HG02571 (cell line): ENCODE results near the gene GLIS2.

Source experiments
- ATAC-seq: cut with Tn5 transposase; IDR thresholded peaks from one replicate; pipeline ENCODE4 v1.9.1; 2021; ENCODE audit warnings: mild to moderate bottlenecking, moderate library complexity; ENCODE audit not compliant: unreplicated experiment

The GLIS2 gene

DNA sequence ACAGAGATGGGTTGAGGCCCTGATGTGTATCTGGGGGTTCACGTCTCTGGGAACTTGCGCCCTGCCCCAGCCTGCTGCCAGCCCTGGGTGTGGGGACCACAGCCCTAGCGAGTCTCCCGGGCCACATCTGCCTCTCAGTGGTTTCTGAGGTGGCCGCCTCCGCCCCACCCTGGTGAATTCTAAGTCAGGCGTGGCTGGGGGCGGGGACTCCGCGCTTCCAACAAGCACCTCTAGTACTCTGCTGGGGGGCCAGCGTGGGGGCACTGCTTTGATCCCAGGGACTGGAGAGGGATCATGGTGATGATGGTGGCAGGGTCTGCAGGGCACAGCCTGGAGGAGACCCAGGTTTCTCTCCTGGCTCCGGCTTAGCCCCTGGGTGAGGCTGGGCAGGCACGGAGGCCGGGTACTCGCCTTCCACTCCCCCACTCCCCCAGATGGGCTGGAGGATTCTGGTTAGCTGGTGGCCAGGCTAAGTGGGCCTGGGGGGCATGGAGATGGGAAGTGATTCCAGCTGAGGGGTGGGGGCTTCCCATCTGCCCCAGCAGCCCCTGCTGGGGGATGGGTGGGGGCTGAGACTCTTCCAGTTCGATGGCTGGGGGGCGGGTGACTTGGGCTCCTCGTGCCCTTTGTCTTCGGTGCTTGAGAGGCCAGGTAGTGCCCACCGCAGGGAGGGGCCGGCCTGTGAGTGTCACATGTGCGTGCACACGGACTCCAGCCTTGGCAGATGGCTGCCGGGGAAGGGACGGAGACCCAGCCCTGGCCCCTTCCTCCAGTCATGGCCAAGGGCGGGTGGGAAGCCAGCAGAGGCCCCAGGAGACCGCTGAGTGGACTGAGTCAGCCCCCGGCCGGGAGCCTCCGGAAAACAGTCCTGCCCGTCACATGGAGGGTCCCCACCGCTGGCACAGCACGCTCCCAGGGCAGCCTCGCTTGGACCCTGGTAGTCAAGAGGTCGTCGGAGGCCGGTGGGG, 3.9 kb downstream of the GLIS2 start:
- ATAC-seq: no peak

DNA sequence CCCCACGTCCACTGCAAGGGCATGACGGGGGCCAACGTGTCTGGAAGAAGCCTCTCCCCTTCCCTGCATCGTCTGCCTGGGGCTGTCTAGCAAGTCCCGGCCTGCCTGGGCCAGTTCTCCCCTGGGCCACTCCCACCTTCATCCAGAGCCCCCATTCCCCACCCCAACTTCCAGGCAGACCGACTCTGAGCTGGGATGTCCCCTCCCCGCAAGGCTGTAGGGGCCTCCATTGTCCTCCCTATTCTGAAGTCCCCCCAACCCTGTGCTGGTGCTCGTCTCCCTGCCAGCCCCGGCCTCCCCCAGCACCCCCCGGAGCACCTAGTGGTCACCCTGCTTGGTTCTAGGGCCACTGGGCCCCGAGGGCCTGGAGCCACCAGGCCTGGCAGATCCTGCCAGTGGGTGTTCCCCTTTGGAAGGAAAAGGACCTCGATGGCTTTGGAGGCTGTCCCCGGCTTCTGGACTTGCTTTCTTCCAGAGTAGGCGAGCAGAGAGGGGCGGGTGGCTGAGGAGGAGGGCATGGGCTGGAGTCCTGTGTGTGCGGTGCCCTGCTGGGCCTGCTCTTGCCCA, 4.8 kb downstream of the GLIS2 start:
- ATAC-seq: no peak

DNA sequence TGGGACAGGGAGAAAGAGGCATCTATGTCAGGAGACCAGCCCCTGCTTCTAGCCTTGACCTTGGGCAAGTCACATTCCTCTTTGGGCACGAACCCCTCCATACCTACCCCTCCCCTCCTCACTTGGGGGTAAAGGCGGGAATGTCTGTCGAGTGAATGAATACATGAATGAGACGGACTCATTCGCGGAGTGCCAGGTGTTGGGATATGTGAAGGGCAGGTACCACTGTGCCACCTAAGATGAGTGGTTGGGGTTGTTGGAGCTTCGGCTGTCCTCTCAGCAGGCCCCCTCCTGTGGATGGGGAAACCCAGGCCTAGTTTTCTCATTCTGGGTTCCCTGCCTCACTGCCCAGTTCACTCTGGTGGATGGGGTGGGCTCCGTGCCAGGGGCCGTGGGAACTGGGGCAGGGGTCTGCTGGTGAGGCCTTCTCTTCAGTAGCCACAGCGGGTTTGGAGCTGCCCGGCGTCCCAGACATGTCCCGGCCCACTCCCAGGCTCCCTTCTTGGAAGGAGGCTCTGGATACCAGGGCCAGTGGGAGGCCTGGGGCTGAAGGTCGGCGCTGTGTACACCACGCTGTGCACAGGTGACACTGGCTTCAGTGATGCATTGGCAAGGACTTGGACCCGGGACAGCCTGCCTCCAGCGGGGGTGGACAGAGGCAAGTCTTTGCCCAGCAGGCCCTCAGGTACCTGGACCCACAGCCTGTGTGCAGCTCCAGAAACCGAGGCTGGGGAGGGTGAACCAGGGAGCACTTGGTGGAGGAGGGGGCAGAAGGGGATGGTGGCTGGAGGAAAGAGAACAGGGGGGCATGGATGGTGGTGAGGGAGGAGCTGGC, 5.6 kb downstream of the GLIS2 start:
- no peak for ATAC-seq

DNA sequence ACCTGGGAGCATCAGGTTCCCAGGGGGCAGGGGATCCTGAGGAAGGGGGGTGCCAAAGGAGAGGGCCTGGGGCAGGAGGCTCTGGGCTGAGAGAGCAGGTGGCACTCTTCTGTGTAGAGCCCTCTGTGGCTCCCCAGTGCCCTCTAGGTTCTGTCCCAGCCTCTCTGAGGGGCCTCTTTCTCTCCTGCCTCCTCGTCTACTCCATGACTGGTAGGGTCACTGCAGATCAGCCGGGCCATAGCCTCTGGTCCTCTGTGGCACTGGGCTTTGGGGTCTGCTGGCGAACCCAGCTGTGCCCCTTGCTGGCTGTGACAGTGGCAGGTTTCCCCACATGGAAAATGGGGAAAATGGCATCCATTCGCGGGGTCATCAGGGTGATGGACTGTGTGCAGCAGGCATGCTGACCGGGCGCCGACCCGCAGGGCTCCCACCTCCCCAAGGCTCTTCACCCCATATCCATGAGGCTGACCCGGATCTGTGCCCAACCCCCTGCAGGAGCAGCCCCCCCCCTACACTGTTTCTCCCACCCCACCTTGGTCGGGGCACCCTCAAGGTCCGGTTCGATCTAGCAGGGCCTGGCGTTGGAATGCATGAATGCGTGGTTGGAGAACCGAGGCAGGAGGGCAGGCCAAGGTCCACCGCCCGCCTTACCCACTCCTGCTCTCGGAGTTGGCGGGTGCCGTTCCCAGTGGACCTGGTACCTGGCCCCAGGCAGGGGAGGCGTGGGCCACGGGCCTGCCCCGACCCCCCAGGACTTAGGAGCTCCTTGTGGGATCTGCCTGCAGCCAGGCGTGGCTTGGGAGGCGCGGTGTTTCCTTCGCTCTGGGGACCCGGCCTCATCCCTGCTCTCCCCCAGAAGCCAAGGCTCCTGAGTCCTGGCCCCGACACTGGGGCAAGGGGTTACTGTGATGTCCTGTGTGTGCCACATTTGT, 6.5 kb downstream of the GLIS2 start:
- ATAC-seq: no peak

DNA sequence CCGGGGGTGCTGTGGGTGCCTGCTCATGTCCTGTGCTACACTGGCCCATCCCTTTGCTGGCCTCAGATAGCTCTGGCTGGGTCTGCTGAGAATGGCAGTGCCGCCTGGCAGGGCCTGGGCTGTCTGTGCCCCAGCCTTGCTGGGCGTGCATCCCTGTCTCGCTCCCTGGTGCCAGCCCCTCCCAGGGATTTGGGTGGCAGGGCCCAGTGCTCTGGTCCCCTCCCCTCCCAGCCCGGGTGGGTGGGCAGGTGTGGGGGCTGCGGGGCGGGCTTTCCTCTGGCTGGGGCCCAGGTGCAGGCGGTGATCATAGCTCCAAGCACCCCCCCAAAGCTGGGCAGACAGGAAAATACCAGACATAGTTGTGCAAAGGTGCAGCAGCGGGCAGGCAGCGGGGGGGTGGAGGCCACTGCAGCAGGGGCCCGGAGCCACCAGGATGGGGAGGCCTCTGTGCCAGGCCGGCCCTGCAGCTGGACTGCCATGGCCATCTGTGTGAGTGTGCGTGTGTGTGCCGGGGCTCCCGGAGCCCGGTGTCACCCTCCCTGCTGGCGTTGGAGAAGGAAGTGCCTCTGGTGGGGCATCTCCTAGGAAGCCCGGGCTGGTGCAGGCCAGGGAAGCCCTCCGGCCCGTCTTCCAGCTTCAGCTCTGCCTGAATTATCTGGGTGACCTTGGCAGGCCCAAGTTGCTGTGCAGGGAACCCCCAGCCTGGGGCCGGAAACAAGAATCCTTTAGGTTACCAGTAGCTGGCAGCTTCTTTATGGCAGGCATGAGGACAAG, 7.4 kb downstream of the GLIS2 start:
- ATAC-seq: no peak

DNA sequence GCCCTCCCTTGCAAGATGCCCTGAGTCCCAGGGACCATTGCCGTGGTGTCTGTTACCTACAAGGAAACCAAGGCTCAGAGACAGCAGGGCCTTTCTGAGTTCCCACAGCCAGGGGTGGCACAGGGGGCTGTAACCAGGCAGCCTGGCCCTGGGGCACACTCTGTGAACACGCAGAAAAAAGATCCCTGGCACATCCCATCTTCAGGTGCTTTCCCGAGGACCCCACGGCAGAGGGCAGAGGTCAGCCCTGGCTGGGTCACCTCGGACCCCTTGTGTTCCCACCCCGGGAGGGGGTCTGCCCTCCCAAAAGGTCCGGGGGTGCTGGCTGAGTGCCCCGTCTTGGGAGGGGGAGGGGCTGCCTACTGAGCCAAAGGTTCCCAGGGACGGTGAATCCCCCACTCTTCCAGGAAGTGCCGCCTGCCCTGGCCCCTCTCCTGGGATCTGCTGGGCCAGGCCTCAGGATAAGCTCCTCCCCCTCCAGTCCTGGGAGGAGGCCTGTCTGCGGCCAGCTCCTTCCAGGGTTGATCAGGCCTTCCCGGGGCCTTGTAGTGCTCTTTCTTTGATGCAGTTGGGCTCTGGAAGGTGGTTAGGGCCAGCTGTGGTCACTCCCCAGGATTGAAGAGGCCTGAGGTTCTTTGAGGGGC, 8.1 kb downstream of the GLIS2 start:
- ATAC-seq: no peak

DNA sequence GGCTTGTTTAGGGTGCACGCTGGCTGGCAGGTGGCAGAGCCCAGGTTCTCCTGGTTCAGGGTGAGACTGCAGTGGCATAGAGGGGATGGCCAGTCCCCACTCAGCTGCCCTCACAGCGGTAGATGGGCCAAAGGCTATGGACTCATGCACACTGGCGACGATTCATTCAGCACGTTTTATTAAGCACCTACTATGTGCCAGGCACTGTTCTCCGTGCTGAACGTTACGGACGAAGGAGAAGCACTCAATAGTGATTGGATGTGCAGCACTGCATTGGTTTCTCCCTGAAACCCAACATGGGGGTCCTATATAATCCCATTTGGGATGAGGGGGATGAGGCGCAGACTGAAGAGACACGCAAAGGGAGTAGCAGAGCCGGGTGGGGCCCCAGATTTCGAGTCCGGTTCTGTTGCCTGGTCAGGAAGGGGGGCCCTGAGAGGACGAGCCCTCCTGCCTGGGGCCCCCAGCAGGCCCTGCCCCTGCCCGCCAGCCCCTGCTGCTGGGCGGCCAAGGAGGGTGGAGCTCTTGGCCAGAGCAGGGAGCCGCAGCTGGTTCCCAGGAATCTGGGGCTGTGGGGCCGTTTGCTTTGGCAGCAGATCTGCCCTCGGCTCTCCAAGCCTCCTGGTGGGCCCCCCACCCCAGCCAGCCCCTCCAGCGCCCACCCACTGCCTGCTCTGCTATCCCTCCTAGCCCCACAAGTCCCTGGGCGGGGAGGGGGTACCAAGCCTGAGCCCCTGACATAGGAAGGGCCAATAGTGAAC, 8.8 kb downstream of the GLIS2 start:
- no peak for ATAC-seq

DNA sequence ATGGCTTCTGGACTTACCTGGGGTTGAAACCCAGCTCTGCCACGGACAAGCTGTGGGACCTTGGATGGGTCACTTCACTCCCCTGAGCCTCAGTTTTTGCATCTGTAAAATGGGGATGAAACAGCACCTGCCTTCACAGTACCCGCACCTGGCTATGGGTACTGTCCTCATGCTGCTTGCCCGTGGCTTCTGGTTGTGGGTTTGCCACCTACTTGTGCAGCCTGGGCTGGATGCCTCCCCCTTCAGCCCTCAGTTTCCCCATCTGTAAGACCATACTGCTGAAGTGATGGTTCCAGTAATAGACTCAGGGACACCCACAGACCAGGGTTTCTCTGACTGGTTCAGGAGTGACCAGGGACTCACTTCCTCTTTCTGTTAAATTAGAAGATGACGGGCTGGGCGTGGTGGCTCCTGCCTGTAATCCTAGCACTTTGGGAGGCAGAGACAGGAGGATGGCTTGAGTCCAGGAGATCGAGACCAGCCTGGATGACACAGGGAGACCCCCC, 9.4 kb downstream of the GLIS2 start:
- ATAC-seq: no peak

DNA sequence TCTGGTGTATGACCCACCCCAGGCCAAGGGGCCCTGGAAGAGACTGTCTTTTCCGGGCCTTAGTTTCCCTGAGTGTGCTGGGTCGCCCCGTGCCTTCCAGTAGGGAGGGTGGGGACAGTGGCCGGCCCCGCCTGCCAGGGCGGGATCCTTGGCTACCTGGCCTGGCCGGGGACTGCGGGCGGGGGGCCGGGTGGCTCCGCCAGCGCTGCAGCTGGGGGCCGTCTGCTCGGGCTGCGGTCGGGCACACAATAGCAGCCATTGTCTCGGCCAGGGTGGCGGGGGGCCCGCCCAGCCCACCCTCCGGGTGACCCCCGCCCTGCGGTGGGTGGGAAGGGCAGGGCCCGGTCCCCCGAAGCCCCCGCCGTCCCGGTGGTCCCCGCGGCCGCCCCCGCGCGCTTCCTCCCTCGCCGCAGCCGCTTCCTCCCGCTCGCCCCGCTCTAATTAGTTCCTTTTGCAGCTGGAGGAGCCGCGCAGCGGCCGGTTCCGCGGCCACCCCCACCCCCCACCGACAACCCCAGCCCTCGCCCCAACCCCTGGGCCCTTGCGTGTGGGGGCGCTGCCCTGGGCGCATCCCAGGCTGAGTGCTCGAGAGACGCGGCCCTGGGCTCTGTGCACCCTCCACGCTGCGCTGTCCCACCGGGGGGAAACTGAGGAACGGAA, 11.6 kb downstream of the GLIS2 start:
- ATAC-seq: no peak

DNA sequence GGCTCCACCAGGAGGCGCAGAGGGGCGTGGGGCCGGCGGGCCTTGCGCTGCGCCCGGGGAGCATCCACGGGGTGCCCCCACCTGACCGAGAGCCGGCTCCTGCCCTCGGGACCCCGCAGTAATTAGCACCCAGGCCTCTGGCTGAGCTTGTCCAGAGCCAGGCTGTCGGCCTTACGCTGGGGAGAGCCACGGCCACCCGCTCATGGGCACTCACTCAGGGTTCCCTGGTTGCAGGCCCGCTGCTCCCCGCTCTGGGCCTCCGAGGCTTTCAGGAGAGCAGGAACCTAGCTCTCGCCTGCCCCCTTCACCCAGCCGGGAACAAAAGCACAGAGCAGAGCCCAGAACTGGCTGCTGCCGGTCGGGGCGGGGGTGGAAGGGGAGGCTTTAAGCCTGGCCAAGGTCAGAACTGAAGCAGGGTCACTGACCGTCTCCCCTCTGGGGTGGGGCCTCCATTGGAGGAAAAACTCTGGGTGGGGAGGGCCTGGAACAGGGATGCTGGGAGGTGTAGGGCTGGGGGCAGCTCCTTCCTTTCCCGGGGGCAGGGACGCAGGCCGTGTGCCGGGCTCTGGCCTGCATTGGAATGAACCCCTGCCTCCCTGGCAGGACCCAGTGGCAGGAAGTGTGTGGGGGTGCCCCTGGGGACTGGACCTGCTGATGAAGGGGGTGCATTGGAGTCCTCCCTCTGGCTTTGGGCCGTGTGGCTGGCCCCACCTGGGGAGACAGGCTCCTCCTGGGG, 12.3 kb downstream of the GLIS2 start:
- no peak for ATAC-seq

DNA sequence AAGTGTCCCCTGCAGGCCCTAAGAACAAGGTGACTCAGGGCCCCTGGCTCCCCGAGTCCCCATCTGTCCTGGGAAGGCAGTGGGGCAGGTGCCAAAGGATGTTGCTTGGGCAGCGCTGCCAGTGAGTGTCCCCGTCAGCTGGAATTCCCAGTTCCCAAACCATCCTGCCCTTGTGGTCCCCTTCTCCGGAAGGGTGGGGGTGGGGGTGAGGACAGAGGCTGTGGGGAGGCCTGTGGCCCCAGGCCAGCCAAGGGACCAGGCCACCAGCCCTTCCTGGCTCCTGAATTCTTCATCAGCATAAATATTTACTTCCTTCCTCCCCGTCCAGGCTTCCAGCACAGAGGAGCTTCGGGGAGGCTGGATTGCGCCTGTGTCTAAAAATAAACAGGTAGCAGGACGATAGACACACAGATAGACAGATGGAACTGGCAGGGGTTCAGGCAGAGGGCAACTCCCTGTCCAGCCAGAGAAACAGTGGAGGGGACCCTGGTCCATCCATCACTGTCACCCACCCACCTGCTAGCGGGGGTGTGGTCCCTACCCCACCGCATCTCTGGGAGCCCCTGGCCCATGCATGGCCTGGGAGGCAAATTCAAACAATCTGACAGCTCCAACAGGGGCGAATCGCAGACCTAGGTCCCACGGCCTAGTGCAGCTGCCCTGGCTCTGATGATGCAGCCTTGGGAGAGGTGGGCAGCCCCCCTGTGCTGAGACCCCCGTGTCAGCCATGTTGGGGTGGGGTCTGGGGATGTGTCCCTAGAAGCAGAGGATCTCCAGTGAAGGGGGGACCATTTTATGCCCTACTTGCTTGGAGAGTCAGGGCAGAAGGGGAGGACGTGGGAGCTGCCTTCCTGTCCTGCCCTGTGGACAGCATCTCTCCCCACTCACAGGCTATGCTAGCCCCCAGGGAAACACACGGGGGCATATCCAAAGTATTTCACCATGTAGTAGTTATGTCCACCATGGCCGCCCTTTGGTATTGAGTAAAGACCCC, 13.2 kb downstream of the GLIS2 start:
- no peak for ATAC-seq

DNA sequence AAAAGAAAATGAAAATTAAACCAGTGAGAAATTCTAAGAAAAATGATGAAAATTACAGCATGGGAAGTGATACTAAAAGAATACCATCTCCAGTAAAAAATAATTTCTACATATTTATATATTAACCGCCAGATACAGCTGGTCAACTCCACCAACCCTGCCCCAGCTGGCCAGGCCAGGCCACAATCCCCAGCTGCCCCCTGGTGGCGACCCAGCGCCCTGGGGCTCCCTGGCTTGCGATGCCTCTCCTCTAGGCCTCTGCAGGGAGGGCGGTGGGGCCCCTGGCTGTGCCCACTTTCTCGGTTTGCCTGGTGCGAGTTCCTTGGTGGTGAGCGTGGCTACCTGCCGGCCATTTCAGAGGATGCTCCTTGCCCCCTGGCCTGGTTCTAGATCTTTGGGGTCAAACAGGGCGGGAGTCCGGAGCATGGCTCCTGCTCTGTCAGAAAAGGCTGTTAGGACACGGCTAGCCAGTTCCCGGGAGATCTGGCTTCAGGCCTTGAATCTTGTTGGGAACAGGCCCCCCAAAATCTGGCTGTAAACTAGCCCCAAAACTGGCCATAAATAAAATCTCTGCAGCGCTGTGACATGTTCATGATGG, 14.5 kb downstream of the GLIS2 start:
- no peak for ATAC-seq

DNA sequence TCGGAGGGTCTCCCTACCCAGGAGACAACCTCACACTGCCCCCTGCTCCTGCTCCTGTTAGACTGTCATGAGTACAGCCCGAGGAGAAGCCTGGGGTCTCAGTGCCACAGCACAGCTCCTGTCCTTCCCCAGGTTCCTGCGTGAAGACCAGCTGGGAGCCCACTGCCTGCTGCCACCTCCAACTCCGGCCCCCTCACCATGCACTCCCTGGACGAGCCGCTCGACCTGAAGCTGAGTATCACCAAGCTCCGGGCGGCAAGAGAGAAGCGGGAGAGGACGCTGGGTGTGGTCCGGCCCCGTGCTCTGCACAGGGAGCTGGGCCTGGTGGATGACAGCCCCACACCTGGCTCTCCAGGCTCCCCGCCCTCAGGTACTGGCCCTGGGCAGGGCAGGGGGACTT, 16.2 kb downstream of the GLIS2 start:
- no peak for ATAC-seq

DNA sequence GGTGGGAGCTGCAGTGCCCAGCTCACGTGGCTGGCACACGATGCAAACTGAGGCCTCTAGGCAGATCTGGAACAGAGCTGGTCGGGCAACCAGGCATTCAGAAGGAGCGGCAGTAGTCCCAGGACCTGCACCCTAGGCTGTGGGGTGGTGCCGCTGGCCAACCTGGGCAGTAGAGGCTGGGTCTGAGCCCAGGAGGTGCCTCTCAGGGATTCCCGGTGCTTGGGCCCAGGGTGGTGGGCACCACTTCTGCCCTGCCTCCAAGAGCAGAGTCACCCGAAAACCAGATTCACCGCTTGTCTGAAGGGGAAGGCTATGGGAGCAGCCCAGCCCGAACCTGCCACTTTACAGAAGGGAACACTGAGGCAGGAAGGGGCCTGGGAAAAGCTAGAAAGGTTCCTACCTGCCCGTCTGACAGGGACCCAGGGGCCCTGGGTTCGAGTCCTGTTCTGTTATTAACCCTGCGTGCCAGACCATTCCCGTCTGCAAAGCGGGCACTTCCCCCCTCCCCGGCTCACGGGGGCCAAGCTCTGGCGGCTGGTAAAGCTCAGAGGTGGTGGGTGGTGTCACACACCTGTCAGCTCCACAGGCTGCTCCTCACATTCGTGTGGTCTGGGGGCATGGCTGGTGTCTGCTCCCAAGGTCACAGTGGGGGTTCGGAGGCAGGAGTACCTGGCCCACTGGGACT, 16.9 kb downstream of the GLIS2 start:
- no peak for ATAC-seq

DNA sequence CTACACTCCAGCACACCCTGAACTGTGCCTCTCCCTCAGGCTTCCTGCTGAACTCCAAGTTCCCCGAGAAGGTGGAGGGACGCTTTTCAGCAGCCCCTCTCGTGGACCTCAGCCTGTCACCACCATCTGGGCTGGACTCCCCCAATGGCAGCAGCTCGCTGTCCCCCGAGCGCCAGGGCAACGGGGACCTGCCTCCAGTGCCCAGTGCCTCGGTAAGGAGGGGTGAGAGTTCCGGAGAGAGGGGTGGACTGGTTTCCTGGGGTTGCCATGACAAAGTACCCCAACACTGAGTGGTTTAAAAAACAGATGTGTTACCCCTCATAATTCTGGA, 17.4 kb downstream of the GLIS2 start:
- no peak for ATAC-seq
